MCF 10A (cell line): ENCODE data around the gene BPIFA3. TPM values are rescaled to one million over a fixed set of nuclear protein-coding genes. Genes with fewer than 3 reads are reported as not detected.

ENCODE experiments used
- BruUV-seq: library from RNA; stranded (reverse); fragments of 400-500 nt; replicated peaks from 2 replicates; lab custom pipeline; 2021; lab: Mats Ljungman, UMichigan
- CTCF ChIA-PET: fragments of 300-600 bp; sonication (Branson Sonifier 250); formaldehyde crosslinking; extraction: SDS; loops from one replicate; lab custom pipeline; 2021; ENCODE audit warnings: antibody characterized with exemption, inconsistent platforms; lab: Yijun Ruan, JAX
- POLR2A ChIA-PET: fragments of 300-600, 350-650 bp; sonication (Branson Sonifier 250); formaldehyde crosslinking; extraction: SDS; loops from one replicate; lab custom pipeline; 2020; ENCODE audit warnings: antibody characterized with exemption, inconsistent platforms; lab: Yijun Ruan, JAX
- DNase-seq: peaks from one replicate; pipeline ENCODE4 v3.0.0-alpha.2; 2018; ENCODE audit not compliant: unreplicated experiment
- H3K27ac Mint-ChIP-seq: one replicate; pipeline ENCODE4 v1.8.0; 2022; ENCODE audit warnings: mild to moderate bottlenecking, low read depth, mixed read lengths; ENCODE audit not compliant: unreplicated experiment
- H3K27me3 Mint-ChIP-seq: one replicate; pipeline ENCODE4 v1.8.0; 2022; ENCODE audit warnings: mixed read lengths; ENCODE audit not compliant: insufficient read depth, unreplicated experiment
- H3K36me3 Mint-ChIP-seq: one replicate; pipeline ENCODE4 v1.8.0; 2022; ENCODE audit warnings: mild to moderate bottlenecking, moderate library complexity, mixed read lengths; ENCODE audit not compliant: insufficient read depth, unreplicated experiment
- H3K4me1 Mint-ChIP-seq: one replicate; pipeline ENCODE4 v1.8.0; 2022; ENCODE audit warnings: mixed read lengths; ENCODE audit not compliant: insufficient read depth, unreplicated experiment
- H3K4me3 Mint-ChIP-seq: one replicate; pipeline ENCODE4 v1.8.0; 2022; ENCODE audit warnings: mild to moderate bottlenecking, moderate library complexity, mixed read lengths; ENCODE audit not compliant: unreplicated experiment
- H3K9me3 Mint-ChIP-seq: one replicate; pipeline ENCODE4 v1.8.0; 2022; ENCODE audit warnings: mixed read lengths; ENCODE audit not compliant: unreplicated experiment
- intact Hi-C: fragments of 100-400 bp; cut with micrococcal nuclease; formaldehyde crosslinking; loops from 2 replicates; pipeline ENCODE4 v1.14.1; 2022
- total RNA-seq: library from RNA; stranded (reverse); gene quantifications from 2 replicates; pipeline ENCODE4 v1.2.3, GENCODE V29; 2022
- TF ChIP-seq, protein P1 (sequence below): fragments of 200-600 bp; IDR thresholded peaks from one replicate; pipeline ENCODE4 v1.8.0; 2022; ENCODE audit warnings: antibody characterized with exemption, mild to moderate bottlenecking; ENCODE audit not compliant: unreplicated experiment

BPIFA3 gene
- total RNA-seq, 1 experiment from 2014 or later: not detected

DNA sequence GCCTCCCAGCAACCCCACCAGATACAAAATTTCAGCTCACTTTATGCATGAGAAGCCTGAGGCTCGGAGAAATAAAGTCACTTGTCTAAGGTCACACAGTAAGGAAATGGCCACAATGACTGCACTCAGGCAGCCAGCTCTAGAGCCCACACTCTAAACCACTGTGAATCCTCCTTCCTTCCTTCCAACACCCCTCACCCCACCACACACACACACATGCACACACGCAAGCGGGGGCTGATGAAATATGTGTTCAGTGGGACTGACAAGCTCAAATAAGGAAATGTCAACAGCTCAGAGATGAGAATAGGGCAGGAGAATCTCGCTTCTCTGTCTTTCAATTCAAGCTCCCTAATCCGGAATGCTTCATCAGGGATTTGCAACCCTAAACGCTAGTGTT lies 12.7 kb downstream of the BPIFA3 start:
- CTCF ChIA-PET: interaction anchor here (0.5 to 0.8 kb wide), 4 partner anchors 229 to 1384 kb away, joined by 3 read pairs; no protein-coding TSS in a partner anchor
- H3K27me3 Mint-ChIP-seq: peaks cover 77% of the 10 kb centered on the region
- intact Hi-C loops: no loop called here

DNA sequence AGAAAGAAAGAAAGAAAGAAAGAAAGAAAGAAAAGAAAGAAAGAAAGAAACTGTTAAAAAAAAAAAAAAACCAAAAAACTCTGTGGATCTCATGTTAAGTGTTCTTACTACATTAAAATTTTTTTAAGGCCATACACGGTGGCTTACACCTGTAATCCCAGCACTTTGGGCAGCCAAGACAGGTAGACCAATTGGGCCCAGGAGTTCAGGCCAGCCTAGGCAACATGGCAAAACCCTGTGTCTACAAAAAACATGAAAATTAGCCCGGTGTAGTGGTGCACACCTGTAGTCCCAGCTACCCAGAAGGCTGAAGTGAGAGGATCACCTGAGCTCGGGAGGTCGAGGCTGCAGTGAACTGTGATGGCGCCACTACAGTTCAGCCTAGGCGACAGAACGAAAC lies 14.1 kb downstream of the BPIFA3 start:
- DNase-seq: no peak
- H3K27me3 Mint-ChIP-seq: peaks cover 74% of the 10 kb centered on the region
- no peaks in the 10 kb centered on the region for H3K9me3 Mint-ChIP-seq
- no peak overlapping the region for H3K27ac Mint-ChIP-seq
- H3K4me3 Mint-ChIP-seq: no peak overlapping the region
- ChIA-PET CTCF (interaction anchor here (0.6 to 0.8 kb wide), 3 partner anchors 19 to 790 kb away, joined by 3 to 5 read pairs (median 4); no protein-coding TSS in a partner anchor), POLR2A (no interaction called here)
- no peaks in the 10 kb centered on the region for H3K4me1 Mint-ChIP-seq
- intact Hi-C loops: no loop called here
- H3K36me3 Mint-ChIP-seq: no peaks in the 10 kb centered on the region
- TF ChIP-seq, protein P1, sequence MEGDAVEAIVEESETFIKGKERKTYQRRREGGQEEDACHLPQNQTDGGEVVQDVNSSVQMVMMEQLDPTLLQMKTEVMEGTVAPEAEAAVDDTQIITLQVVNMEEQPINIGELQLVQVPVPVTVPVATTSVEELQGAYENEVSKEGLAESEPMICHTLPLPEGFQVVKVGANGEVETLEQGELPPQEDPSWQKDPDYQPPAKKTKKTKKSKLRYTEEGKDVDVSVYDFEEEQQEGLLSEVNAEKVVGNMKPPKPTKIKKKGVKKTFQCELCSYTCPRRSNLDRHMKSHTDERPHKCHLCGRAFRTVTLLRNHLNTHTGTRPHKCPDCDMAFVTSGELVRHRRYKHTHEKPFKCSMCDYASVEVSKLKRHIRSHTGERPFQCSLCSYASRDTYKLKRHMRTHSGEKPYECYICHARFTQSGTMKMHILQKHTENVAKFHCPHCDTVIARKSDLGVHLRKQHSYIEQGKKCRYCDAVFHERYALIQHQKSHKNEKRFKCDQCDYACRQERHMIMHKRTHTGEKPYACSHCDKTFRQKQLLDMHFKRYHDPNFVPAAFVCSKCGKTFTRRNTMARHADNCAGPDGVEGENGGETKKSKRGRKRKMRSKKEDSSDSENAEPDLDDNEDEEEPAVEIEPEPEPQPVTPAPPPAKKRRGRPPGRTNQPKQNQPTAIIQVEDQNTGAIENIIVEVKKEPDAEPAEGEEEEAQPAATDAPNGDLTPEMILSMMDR: no peak
- no TSS peak for BruUV-seq

More for the DNA sequence above, 12.7 kb downstream of the BPIFA3 start:
- no TSS peak for BruUV-seq
- TF ChIP-seq, protein P1: no peak
- H3K36me3 Mint-ChIP-seq: no peaks in the 10 kb centered on the region
- DNase-seq: no peak
- H3K4me3 Mint-ChIP-seq: no peak overlapping the region
- H3K4me1 Mint-ChIP-seq: no peaks in the 10 kb centered on the region
- POLR2A ChIA-PET: no interaction called here
- no peak overlapping the region for H3K27ac Mint-ChIP-seq
- peaks cover 8% of the 10 kb centered on the region for H3K9me3 Mint-ChIP-seq

DNA sequence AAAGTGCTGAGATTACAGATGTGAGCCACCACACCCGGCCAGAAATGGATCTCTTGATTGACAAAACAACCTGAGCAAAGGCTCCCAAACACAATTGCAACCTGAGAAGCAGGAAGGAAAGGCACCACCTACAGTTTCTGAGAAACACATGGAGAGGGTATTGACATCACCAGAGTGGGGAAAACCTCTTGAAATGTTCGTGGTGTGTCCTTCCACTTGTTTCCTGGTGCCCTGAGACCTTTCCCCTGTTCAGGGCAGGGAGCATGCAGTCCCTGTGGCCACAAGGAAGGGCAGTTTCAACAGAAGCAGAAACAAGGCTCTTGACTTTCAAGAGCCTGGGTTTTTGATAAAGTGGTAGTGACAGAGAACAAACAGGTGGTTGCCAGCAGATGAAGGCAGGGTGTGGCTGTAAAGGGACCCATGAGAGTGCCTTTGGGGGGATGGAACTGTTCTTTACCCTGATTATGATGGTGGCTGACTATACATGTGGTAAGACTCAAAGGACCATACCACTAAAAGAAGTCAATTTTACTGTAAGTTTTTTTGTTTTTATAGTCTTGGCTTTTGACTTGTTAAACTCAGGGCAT lies 15.4 kb downstream of the BPIFA3 start:
- ChIA-PET CTCF (no interaction called here), POLR2A (no interaction called here)
- Mint-ChIP-seq H3K36me3 (no peaks in the 10 kb centered on the region), H3K9me3 (no peaks in the 10 kb centered on the region), H3K4me1 (no peaks in the 10 kb centered on the region), H3K4me3 (no peak overlapping the region), H3K27me3 (peaks cover 85% of the 10 kb centered on the region), H3K27ac (no peak overlapping the region)
- TF ChIP-seq, protein P1: no peak
- intact Hi-C loops: no loop called here
- DNase-seq: no peak
- no TSS peak for BruUV-seq

DNA sequence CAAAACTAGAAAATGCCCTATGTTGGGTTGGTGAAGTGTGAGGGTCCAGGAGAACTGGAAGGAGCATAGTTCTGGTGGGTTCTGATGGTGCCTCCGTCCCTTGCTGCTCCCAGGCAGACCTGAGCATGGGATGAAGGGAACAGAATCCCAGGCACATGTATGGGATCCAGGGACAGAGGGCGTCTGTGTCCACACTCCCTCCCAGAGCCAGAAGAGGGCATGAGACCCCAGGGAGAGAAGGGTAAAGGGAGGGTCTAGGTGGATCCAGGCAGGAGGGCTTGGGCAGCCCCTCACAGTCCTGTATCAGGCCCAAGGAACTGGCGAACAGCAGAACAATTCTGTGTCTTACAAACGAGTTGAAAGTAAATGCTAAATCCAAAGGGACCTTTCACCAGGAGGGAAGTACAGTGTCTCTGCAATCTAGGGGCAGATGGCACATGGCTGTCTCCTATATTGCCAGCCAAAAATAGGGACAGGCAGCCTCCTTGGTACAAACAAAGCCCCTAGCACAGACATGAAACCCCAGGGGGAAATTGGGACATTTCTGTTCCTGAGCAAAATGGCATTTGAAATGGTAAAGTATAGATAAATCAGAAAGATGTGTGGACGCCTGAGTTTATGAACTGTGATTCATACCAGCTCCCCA lies 16.1 kb downstream of the BPIFA3 start:
- H3K27me3 Mint-ChIP-seq: peaks cover 83% of the 10 kb centered on the region
- no peaks in the 10 kb centered on the region for H3K4me1 Mint-ChIP-seq
- TF ChIP-seq, protein P1: no peak
- no peak overlapping the region for H3K4me3 Mint-ChIP-seq
- CTCF ChIA-PET: interaction anchor here (0.5 kb wide), 1 partner anchor 639 kb away, joined by 4 read pairs; no protein-coding TSS in a partner anchor
- H3K36me3 Mint-ChIP-seq: no peaks in the 10 kb centered on the region
- no peaks in the 10 kb centered on the region for H3K9me3 Mint-ChIP-seq
- BruUV-seq: no TSS peak
- H3K27ac Mint-ChIP-seq: no peak overlapping the region
- intact Hi-C loops: no loop called here
- no peak for DNase-seq
- POLR2A ChIA-PET: no interaction called here
